Mononuclear cell (primary cell): ENCODE data around the gene TBPL1. TPM values are rescaled to one million over a fixed set of nuclear protein-coding genes. Genes with fewer than 3 reads are reported as not detected.

ENCODE experiments used
- H3K27me3 ChIP-seq: 2 replicates; pipeline ENCODE4 v1.6.0; 2011; ENCODE audit warnings: low read length, control low read depth; ENCODE audit not compliant: insufficient read depth
- H3K4me1 ChIP-seq: 2 replicates; pipeline ENCODE4 v1.5.1; 2011; ENCODE audit warnings: mild to moderate bottlenecking, low read length, control low read depth; ENCODE audit not compliant: insufficient read depth
- H3K4me3 ChIP-seq: 2 replicates; pipeline ENCODE4 v1.5.1; 2011; ENCODE audit warnings: mild to moderate bottlenecking, low read length, moderate library complexity
- H3K9me3 ChIP-seq: 2 replicates; pipeline ENCODE4 v1.5.1; 2011; ENCODE audit warnings: low read depth, mild to moderate bottlenecking, control low read depth, low read length
- total RNA-seq: library from RNA; depleted of rRNA; stranded (reverse); fragments of >200 nt; gene quantifications from one replicate; pipeline ENCODE4 v1.2.3, GENCODE V29; 2012

The TBPL1 gene
- total RNA-seq, 1 donor: 39.9 TPM

DNA sequence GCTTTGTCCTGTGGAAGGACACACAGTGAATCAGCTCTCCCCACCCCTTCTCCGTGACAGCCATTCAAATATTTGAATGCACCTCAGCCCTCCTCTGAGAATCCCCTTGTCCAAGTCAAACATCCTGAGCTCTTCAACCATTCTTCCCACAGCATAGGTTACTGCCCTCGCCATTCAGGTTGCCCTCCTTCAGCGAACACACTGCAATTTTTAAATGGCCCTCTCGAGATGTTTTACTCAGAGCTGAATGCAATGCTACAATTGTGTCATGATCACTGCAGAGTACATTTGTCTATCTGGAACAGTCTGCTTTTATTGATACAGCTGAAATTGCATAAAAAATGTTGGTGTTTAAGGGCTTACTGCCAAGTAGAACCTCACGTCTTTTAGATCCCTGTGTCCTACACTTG lies 50.5 kb downstream of the TBPL1 start:
- Histone ChIP-seq H3K9me3 (no peaks in the 10 kb centered on the region), H3K27me3 (peaks cover 3% of the 10 kb centered on the region), H3K4me1 (peaks cover 5% of the 10 kb centered on the region), H3K4me3 (no peak overlapping the region)

DNA sequence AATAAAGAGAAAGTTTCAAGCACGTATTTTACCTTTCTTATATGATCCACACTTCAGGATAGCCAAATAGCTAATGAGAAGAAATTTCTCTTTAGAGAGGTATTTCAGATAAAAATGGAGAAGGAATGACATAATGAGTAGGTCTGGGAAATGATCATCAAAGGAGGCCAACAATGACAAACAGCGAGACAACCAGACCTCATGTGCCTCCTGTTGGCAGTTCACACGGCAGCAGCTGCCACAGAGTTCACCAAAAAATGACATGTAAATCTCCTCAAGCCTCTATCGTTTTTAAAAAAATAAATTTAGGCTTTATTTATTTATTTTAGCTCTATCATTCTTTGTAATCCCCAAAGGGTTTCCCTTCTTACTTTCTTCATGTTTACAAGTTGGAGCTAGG lies 51.7 kb downstream of the TBPL1 start:
- peaks cover 3% of the 10 kb centered on the region for H3K27me3 ChIP-seq
- no peak overlapping the region for H3K4me3 ChIP-seq
- H3K4me1 ChIP-seq: peaks cover 5% of the 10 kb centered on the region
- no peaks in the 10 kb centered on the region for H3K9me3 ChIP-seq

DNA sequence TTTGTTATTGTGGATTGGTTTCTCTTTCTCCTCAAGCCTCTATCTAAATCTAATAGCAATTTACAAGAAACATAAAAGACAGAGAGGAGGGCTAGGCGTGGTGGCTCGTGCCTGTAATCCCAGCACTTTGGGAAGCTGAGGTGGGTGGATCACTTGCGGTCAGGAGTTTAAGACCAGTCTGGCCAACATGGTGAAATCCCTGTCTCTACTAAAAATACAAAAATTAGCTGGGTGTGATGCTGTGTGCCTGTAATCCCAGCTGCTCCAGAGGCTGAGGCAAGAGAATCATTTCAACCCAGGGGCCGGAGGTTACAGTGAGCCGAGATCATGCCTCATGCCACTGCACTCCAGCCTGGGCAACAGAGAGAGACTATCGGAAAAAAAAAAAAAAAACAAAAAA lies 52.8 kb downstream of the TBPL1 start:
- Histone ChIP-seq H3K9me3 (no peaks in the 10 kb centered on the region), H3K27me3 (peaks cover 3% of the 10 kb centered on the region), H3K4me3 (no peak overlapping the region), H3K4me1 (peaks cover 5% of the 10 kb centered on the region)

DNA sequence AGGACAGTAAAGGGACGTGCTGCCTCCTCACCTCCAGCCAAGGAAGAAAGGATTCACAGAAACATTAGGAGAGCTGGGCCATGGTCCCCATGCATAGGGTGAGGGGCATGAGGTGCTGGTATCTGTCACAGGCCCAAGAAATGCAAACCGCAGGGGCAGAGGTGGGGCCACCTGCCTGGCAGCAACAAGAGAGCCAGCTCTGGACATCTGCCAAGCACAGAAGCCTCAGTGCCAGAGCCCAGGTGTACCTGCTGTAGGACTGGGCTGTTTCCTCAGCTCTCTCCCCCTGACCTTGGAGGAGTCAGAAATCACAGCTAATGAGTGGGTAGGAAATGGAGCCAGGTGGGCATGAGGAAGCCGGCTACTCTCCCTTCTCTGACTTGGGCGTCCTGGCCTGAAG lies 54.1 kb downstream of the TBPL1 start:
- Histone ChIP-seq H3K27me3 (peaks cover 3% of the 10 kb centered on the region), H3K9me3 (no peaks in the 10 kb centered on the region), H3K4me1 (peaks cover 5% of the 10 kb centered on the region), H3K4me3 (no peak overlapping the region)

DNA sequence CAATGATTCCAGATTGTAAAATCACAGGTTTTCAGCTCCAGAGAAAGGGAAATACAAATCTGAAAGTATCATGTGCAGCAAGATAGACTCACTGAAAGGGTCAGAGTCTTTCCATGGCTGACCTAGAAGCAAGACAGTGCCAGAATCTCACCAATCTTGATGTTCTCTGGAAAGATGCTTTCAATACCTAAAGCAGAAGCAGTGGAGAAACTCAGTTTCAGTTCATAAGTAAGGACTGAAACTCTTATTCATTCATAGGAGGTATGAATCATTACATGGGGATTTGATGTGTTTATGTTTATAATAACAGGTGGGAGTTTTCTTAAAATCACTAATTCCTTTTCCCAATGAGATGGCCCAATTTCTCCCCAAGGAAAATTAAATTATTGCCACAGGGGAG lies 56.9 kb downstream of the TBPL1 start:
- Histone ChIP-seq H3K4me1 (no peaks in the 10 kb centered on the region), H3K9me3 (no peaks in the 10 kb centered on the region), H3K4me3 (no peak overlapping the region), H3K27me3 (no peaks in the 10 kb centered on the region)

DNA sequence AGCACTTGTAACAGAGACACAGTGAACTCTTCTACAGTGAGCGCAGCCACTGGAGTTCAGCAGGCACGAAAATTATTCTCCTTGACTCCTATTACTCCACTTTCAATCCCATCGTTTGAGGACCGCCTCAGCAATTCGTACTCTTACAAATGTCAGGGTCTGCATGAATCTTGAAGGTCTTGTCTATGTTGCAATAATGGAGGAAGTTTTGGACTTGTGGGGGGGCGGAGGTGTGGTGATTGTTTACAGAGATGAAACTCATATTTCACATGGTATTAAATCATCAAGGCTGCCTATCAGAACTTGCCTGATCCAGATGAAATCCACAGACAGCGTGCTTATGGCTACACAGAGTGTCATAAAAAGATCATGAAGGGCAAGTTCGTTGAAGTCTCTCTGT lies 57.4 kb downstream of the TBPL1 start:
- Histone ChIP-seq H3K4me3 (no peak overlapping the region), H3K4me1 (no peaks in the 10 kb centered on the region), H3K9me3 (no peaks in the 10 kb centered on the region), H3K27me3 (no peaks in the 10 kb centered on the region)

DNA sequence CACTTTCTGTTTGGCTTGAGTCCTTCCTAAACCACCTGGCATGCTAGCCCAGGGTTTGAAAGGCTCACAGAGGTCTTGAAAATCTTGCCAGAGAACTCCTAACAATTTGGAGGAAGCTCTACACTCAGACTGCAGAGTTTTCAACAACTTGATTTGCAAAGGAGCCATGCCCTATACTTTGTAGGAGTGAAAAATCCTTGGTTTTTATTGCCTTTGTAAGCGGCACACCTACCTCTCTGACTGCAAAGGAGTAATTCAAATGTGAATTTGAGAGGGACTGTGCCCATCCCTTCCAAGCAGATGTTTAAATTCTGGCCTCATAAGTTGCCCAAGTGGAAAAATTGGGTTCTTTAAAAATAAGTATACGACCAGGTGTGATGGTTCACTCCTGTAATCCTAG lies 58.0 kb downstream of the TBPL1 start:
- no peaks in the 10 kb centered on the region for H3K27me3 ChIP-seq

DNA sequence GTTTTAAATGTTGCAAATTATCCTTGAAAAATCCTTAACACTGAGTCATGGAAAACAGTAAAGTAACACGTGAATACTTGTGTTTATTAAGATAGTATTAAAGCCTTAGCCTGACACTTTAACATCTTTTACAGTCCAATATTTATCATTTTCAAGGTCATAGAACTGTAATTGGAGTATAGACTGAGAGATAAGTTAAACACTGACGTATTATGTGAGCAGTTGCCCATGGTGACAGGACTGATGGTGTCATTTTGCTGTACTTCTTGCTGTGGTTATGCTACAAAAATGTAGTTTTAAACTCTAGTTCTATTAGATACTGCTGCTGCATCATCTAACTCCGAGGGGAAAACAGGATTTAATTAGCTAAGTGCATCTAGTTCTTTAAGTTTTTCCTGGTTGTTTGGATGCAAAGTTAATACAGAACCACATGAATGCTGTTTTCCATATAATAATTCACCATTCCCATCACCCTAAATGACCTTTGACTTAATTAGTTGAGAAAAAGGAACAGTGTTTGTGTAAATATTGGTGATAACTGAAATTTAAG lies 61.6 kb downstream of the TBPL1 start:
- no peaks in the 10 kb centered on the region for H3K27me3 ChIP-seq
- no peaks in the 10 kb centered on the region for H3K4me1 ChIP-seq
- H3K9me3 ChIP-seq: no peaks in the 10 kb centered on the region
- H3K4me3 ChIP-seq: no peak overlapping the region

More for the DNA sequence above, 58.0 kb downstream of the TBPL1 start:
- no peaks in the 10 kb centered on the region for H3K9me3 ChIP-seq
- H3K4me3 ChIP-seq: no peak overlapping the region
- no peaks in the 10 kb centered on the region for H3K4me1 ChIP-seq

DNA sequence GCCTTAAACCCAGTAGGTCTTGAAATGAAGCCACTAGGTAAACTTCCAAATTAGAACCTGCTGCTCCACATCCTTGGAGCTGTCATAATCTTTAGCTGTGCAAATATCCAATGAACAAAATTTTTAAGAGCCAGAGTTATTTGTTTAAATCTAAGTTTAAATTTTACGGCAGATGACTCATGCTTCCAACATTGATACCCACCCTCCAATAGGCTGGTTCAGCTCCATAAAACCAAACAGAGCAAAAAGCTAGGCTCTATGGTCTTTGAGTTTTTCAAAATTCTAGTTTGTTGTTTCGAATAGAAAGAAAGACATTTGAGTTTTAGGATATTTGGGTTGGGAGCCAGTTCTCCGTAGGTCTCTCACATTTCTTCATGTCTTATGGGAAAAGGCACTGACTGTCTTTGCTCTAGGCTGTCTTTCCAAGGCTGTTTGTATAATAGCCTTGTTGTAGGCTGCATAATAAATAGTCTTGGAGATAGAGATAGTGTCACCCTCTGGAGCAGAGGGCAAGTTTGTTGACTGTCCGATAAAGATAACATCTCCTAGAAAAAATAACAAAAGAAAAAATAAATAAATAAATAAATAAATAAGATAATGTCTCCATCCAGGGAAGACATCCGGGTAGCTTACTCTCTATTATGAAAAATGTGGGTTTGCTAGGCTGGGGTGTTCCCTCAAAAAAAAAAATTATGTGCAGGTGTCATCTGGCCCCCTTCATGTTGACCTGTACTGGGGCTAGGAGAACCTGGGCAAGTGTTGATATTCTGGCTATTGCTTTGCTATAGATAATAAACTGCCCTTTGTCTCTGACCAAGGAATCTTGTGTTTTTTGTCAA lies 62.9 kb downstream of the TBPL1 start:
- Histone ChIP-seq H3K27me3 (no peaks in the 10 kb centered on the region), H3K4me1 (no peaks in the 10 kb centered on the region), H3K9me3 (no peaks in the 10 kb centered on the region), H3K4me3 (no peak overlapping the region)

DNA sequence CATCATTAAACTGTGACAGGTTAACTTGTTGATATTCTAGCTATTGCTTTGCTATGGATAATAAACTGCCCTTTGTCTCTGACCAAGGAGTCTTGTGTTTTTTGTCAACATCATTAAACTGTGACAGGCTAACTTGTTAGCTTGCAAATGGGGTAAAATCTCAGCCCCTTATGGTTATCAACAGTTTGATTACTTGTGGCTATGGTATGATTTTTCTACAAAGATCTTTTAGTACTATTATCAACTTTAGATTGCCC lies 63.5 kb downstream of the TBPL1 start:
- Histone ChIP-seq H3K9me3 (no peaks in the 10 kb centered on the region), H3K4me1 (peaks cover 1% of the 10 kb centered on the region), H3K27me3 (no peaks in the 10 kb centered on the region), H3K4me3 (no peak overlapping the region)

DNA sequence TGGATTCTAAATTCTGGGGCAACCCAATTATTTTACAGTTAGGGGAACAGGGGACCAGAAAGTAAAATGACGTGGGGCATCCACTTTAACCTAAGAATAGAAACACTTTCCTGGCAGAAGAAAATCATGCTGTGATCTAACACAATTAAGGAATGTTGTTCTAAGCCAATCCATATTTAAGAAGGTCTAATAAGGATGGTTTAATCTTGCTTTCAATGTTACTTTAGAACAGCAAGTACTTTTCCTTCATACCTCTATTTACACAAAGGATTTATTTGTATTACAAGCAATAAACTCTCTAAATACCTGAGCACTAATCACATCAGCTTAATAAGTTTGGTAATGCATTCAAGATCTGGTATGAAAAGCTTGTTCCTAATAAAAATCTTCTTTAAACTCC lies 67.0 kb downstream of the TBPL1 start:
- peaks cover 9% of the 10 kb centered on the region for H3K4me1 ChIP-seq
- no peaks in the 10 kb centered on the region for H3K27me3 ChIP-seq
- H3K9me3 ChIP-seq: no peaks in the 10 kb centered on the region
- H3K4me3 ChIP-seq: no peak overlapping the region

DNA sequence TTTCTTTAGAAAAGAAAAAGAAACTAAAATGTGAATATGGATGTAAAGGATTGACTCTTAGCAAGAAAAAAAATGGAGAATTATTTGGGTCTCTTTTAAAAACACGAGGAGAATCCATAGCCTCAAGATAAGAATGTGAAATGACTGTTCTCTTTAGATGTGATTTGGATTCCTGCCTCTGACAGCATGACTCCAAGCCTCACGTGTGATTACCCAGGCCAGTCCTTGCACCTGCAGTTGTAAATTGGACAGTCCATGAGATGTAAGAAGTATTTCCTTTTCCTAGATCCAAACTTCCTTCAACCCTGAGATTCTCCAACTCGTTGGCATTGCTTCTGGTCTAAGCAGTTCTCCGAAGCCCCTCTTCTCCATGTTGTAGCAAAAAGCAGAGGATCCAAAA lies 67.5 kb downstream of the TBPL1 start:
- peaks cover 9% of the 10 kb centered on the region for H3K4me1 ChIP-seq
- no peak overlapping the region for H3K4me3 ChIP-seq
- H3K27me3 ChIP-seq: no peaks in the 10 kb centered on the region
- H3K9me3 ChIP-seq: no peaks in the 10 kb centered on the region

DNA sequence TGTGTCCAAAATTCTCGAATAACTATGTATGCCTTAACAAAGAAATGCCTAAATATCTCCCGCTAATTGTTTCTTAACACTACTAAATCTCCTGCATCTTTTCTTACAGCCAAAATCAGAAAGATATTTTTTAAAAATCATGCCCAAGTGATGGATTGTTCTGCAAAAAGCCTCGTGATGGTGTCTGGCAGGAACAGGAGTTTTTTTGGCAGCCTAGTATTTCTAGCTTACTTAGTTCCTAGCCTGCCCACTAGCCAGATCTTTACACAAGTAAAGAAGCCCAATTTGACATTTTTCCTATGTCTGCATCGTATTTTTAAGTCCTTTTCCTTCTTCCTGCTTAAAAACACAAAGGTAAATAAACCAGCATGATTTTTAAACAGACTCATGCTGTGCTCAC lies 67.9 kb downstream of the TBPL1 start:
- no peaks in the 10 kb centered on the region for H3K9me3 ChIP-seq
- no peaks in the 10 kb centered on the region for H3K27me3 ChIP-seq
- H3K4me3 ChIP-seq: no peak overlapping the region
- peaks cover 9% of the 10 kb centered on the region for H3K4me1 ChIP-seq

DNA sequence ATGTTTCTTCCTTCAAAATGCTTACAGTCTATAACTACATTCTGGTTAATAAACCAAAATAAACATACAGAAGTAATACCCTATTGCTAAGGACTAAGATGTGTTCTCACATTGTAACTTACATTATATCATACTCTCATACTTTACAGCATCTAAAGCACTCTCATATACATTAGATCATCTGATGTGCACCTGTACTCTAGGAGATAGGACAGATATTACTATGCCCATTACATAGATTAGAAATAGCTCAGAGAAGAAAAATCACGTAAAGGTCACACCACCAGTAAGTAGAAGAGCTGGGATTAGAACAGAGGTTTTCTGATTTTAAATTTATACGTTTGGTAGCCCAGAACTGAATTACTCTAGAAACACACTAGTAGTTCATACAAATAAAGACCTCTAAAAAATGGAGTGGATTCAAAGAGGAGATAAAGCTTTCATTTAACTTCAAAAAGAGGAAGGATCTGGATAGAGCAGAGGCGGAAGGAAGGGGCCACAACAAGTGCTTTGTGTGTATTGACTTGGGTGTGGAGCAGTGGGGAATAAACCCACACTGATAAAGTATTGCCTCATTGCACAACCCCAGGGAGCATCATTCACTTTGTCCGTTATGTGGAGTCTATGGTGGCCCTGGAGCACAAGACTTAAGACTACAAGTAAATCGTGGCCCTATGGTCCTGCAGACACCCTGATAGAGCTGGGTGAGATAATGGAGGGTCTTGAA lies 68.5 kb downstream of the TBPL1 start:
- Histone ChIP-seq H3K9me3 (no peaks in the 10 kb centered on the region), H3K27me3 (no peaks in the 10 kb centered on the region), H3K4me1 (peaks cover 9% of the 10 kb centered on the region), H3K4me3 (no peak overlapping the region)

DNA sequence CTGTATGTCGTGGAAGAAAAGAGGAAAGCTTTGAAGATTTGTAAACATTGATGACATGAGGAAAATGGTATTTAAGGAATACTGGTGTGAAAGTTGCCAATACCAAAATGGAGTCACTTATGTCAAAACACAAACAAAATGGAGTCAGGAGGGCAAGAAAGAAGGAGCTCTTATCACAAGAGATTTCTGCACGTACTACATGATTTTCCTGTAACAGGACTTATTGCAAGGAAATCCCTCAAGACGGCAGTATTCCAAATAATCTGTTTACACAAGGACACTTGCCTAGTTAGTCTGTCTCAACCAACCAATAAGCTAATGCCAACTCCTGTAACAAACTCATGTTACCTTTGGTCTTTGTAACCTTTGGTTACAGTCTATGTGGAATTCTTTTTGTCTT lies 69.6 kb downstream of the TBPL1 start:
- H3K4me1 ChIP-seq: peaks cover 9% of the 10 kb centered on the region
- no peaks in the 10 kb centered on the region for H3K9me3 ChIP-seq
- no peaks in the 10 kb centered on the region for H3K27me3 ChIP-seq
- no peak overlapping the region for H3K4me3 ChIP-seq

DNA sequence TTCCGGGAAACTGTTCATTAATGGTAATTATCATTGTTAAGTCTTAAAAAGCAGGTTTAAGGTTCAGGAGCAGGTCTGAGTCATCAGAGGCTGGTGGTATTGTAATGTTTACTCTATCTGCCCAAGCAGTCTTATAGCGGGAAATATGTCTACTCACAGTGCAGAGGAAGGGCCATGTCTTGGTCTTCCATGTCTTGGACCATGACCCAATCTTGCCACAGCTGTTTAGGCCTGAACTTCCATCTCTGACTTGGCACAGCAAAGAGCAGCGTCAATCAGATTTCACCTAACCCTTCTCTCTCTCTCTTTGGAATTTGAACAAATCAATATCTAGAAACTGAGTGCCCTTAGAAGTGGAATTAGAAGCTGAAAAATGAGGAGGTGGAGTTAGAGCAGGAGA lies 73.6 kb downstream of the TBPL1 start:
- peaks cover 6% of the 10 kb centered on the region for H3K4me1 ChIP-seq

More for the DNA sequence above, 73.6 kb downstream of the TBPL1 start:
- no peak overlapping the region for H3K4me3 ChIP-seq
- H3K27me3 ChIP-seq: no peaks in the 10 kb centered on the region
- no peaks in the 10 kb centered on the region for H3K9me3 ChIP-seq
